Measurements from ENCODE around the gene THAP8. TPM values are rescaled to one million over a fixed set of nuclear protein-coding genes. Genes with fewer than 3 reads are reported as not detected.
"Not testable (repeated sequence)": the region's sequence is repeated elsewhere in the genome, so short reads cannot be mapped to it uniquely, and the experiment has no call there.

The THAP8 gene
- total RNA-seq, 1 donor from 2014 or later = 10.1 TPM

GRCh38 chr19:36081894-36082293 is 27.8 kb upstream of the THAP8 start:
- Mint-ChIP-seq H3K4me1 (ENCODE audit: low read depth) (no peaks in the 10 kb centered on the region), H3K4me3 (ENCODE audit: low read depth) (no peak overlapping the region), H3K36me3 (ENCODE audit: insufficient read depth) (peaks cover 4% of the 10 kb centered on the region), H3K9me3 (ENCODE audit: low read depth) (no peaks in the 10 kb centered on the region), H3K27ac (no peak overlapping the region), H3K27me3 (no peaks in the 10 kb centered on the region)
- no peak for DNase-seq (ENCODE audit: low spot score, unreplicated experiment)
- TF ChIP-seq CTCF (IDR thresholded peaks at IDR 0.05; ENCODE audit: unreplicated experiment) = no peak

- peak overlapping the region; percentile 56 for H3K27ac Mint-ChIP-seq
- H3K36me3 Mint-ChIP-seq (ENCODE audit: insufficient read depth) = peaks cover 4% of the 10 kb centered on the region
- no peaks in the 10 kb centered on the region for H3K27me3 Mint-ChIP-seq
- TF ChIP-seq CTCF (IDR thresholded peaks at IDR 0.05; ENCODE audit: unreplicated experiment) = no peak
- DNase-seq (ENCODE audit: low spot score, unreplicated experiment) = no peak
- no peaks in the 10 kb centered on the region for H3K9me3 Mint-ChIP-seq (ENCODE audit: low read depth)
- no peaks in the 10 kb centered on the region for H3K4me1 Mint-ChIP-seq (ENCODE audit: low read depth)
- no peak overlapping the region for H3K4me3 Mint-ChIP-seq (ENCODE audit: low read depth)
Observed at GRCh38 chr19:36081385-36081784, 27.3 kb upstream of the THAP8 start.

- TF ChIP-seq CTCF (IDR thresholded peaks at IDR 0.05; ENCODE audit: unreplicated experiment) = no peak
- Mint-ChIP-seq H3K27ac (no peak overlapping the region), H3K9me3 (ENCODE audit: low read depth) (no peaks in the 10 kb centered on the region), H3K27me3 (no peaks in the 10 kb centered on the region), H3K4me1 (ENCODE audit: low read depth) (no peaks in the 10 kb centered on the region), H3K36me3 (ENCODE audit: insufficient read depth) (peaks cover 5% of the 10 kb centered on the region), H3K4me3 (ENCODE audit: low read depth) (no peak overlapping the region)
- no peak for DNase-seq (ENCODE audit: low spot score, unreplicated experiment)
Observed at GRCh38 chr19:36079389-36079945, 25.4 kb upstream of the THAP8 start.

- Mint-ChIP-seq H3K4me3 (ENCODE audit: low read depth) (no peak overlapping the region), H3K4me1 (ENCODE audit: low read depth) (no peaks in the 10 kb centered on the region), H3K9me3 (ENCODE audit: low read depth) (no peaks in the 10 kb centered on the region), H3K27me3 (no peaks in the 10 kb centered on the region), H3K27ac (no peak overlapping the region), H3K36me3 (ENCODE audit: insufficient read depth) (peaks cover 12% of the 10 kb centered on the region)
- no peak for DNase-seq (ENCODE audit: low spot score, unreplicated experiment)
- no peak for TF ChIP-seq CTCF (IDR thresholded peaks at IDR 0.05; ENCODE audit: unreplicated experiment)
Observed at GRCh38 chr19:36073121-36073876, 19.2 kb upstream of the THAP8 start.

- Mint-ChIP-seq H3K27me3 (no peaks in the 10 kb centered on the region), H3K36me3 (ENCODE audit: insufficient read depth) (peaks cover 20% of the 10 kb centered on the region), H3K4me1 (ENCODE audit: low read depth) (no peaks in the 10 kb centered on the region), H3K4me3 (ENCODE audit: low read depth) (no peak overlapping the region), H3K27ac (no peak overlapping the region), H3K9me3 (ENCODE audit: low read depth) (no peaks in the 10 kb centered on the region)
- no peak for DNase-seq (ENCODE audit: low spot score, unreplicated experiment)
- TF ChIP-seq CTCF (IDR thresholded peaks at IDR 0.05; ENCODE audit: unreplicated experiment) = no peak
Observed at GRCh38 chr19:36072081-36072480, 18.0 kb upstream of the THAP8 start.

- H3K9me3 Mint-ChIP-seq (ENCODE audit: low read depth); H3K27ac Mint-ChIP-seq; H3K4me3 Mint-ChIP-seq (ENCODE audit: low read depth); H3K27me3 Mint-ChIP-seq; DNase-seq (ENCODE audit: low spot score, unreplicated experiment); H3K4me1 Mint-ChIP-seq (ENCODE audit: low read depth): not testable (repeated sequence)
- peaks cover 20% of the 10 kb centered on the region for H3K36me3 Mint-ChIP-seq (ENCODE audit: insufficient read depth)
Observed at GRCh38 chr19:36068810-36069499, 14.9 kb upstream of the THAP8 start.

Measured in progenitor cell of endocrine pancreas (in vitro differentiated cells).